Mesothelial cell of epicardium (in vitro differentiated cells): ENCODE measurements around the gene ZNF503. TPM values are rescaled to one million over a fixed set of nuclear protein-coding genes. Genes with fewer than 3 reads are reported as not detected.
A peak's percentile ranks its signal among the peaks of the same experiment; 100 is the strongest.

Experiments used
- DNase-seq, 2 experiments: peaks; one replicate each; pipeline ENCODE4 v3.0.0; 2021; ENCODE audit warnings: low spot score in 2 of 2; ENCODE audit not compliant: unreplicated experiment in 2 of 2
- H3K27ac Mint-ChIP-seq: 2 replicates; pipeline ENCODE4 v1.8.0; 2021; ENCODE audit warnings: mixed read lengths
- H3K27me3 Mint-ChIP-seq: 2 replicates; pipeline ENCODE4 v1.8.0; 2021; ENCODE audit warnings: low read depth, mixed read lengths
- H3K36me3 Mint-ChIP-seq: 2 replicates; pipeline ENCODE4 v1.8.0; 2021; ENCODE audit warnings: mixed read lengths
- H3K4me1 Mint-ChIP-seq: 2 replicates; pipeline ENCODE4 v1.8.0; 2021; ENCODE audit warnings: mixed read lengths
- H3K4me3 Mint-ChIP-seq: 2 replicates; pipeline ENCODE4 v1.8.0; 2021; ENCODE audit warnings: mild to moderate bottlenecking, moderate library complexity, mixed read lengths
- H3K9me3 Mint-ChIP-seq: 2 replicates; pipeline ENCODE4 v1.8.0; 2021; ENCODE audit warnings: mixed read lengths
- total RNA-seq: library from RNA; stranded (reverse); gene quantifications from 3 replicates; pipeline ENCODE4 v1.2.1, GENCODE V29; 2021
- TF ChIP-seq, protein P1 (sequence below): fragments of 200-600 bp; sonication (generic); IDR thresholded peaks from one replicate; pipeline ENCODE4 v1.5.0; 2021; ENCODE audit warnings: antibody characterized with exemption; ENCODE audit not compliant: unreplicated experiment

ZNF503 gene
- total RNA-seq, 1 donor from 2014 or later = 58.3 TPM

DNA sequence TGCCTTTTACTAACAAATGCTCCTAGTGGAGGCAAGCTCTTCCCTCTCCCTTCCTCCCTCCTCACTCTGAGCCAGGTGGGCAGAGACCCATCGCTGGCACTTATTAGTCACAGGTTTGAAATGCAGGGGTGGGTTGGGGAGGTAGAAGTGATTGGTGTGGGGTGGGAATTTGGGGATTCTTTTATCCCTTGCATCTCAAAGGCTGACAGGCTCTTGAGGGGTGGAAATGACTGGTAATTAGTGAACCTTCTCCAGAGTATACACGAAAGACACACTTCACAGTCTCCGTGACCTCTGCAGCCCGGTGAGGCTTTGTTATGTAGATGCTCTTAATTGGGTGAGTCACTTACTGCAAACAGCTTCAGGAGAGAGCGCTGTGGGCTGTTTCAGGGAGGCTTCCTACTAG is 16.0 kb upstream of the ZNF503 start:
- H3K4me1 Mint-ChIP-seq = peaks cover 1% of the 10 kb centered on the region
- no peak for DNase-seq
- H3K9me3 Mint-ChIP-seq = no peaks in the 10 kb centered on the region
- TF ChIP-seq, protein P1, sequence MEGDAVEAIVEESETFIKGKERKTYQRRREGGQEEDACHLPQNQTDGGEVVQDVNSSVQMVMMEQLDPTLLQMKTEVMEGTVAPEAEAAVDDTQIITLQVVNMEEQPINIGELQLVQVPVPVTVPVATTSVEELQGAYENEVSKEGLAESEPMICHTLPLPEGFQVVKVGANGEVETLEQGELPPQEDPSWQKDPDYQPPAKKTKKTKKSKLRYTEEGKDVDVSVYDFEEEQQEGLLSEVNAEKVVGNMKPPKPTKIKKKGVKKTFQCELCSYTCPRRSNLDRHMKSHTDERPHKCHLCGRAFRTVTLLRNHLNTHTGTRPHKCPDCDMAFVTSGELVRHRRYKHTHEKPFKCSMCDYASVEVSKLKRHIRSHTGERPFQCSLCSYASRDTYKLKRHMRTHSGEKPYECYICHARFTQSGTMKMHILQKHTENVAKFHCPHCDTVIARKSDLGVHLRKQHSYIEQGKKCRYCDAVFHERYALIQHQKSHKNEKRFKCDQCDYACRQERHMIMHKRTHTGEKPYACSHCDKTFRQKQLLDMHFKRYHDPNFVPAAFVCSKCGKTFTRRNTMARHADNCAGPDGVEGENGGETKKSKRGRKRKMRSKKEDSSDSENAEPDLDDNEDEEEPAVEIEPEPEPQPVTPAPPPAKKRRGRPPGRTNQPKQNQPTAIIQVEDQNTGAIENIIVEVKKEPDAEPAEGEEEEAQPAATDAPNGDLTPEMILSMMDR = no peak
- no peak overlapping the region for H3K4me3 Mint-ChIP-seq
- no peaks in the 10 kb centered on the region for H3K36me3 Mint-ChIP-seq
- H3K27ac Mint-ChIP-seq = no peak overlapping the region
- H3K27me3 Mint-ChIP-seq = peaks cover 84% of the 10 kb centered on the region

DNA sequence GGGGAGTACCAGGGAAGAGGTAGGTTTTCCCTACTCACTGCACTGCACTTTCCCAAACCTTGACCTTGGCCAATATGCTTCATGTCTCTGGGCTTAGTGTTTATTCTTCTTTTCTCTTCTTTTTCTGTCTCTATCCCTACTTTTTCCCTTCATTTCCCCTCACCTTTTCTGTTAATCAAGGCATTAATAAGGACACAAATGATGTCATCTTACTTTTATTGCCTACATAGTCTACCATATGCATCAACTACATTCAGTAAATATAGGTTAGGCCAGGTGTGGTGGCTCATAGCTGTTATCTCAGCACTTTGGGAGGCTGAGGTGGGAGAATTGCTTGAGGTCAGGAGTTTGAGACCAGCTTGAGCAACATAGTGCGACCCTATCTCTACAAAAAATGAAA is 13.0 kb upstream of the ZNF503 start:
- Mint-ChIP-seq H3K4me1 (peaks cover 11% of the 10 kb centered on the region), H3K4me3 (no peak overlapping the region), H3K36me3 (no peaks in the 10 kb centered on the region), H3K27ac (no peak overlapping the region), H3K9me3 (no peaks in the 10 kb centered on the region), H3K27me3 (peaks cover 92% of the 10 kb centered on the region)
- DNase-seq = no peak
- TF ChIP-seq, protein P1 = no peak

DNA sequence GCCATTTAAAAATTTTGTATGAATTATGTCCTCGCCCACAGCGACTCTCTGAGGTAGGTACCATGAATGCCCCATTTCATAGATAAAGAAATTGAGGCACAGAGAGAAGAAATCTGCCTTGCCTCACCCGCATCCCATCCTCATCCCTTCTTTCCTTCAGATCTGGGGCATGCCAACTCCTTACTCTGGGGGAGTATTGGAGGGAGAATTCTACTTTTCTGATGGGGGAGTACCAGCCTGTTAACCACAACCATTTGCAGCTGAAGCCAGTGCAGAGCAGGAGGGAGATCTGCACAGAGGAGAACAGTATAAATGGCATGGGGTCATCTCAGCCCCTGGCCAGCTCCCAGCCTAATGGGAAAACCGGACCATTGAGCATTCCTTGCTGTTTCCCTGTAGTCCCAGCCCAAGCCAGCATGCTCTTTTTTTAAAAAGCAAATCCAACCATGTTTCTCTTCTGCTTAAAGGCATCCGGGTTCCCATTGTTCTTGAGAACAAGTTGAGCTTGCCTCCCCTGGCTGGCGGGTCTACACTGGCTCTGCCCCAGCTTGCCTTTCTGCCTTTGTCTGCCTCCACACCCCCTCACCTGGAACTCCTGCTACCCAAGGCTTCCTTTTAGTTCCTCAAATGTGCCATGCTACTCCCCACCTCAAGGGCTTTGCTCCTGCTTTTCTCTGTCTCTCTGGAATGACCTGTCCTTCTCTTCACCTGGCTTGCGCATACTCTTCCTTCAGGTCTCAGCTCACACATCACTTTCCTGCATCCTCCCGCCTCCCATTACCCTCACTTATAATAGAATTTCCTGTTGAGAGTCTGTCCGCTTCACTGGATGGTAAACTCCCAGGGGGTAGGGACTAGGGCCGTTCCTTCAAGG is 8.8 kb upstream of the ZNF503 start:
- DNase-seq = no peak
- Mint-ChIP-seq H3K27ac (no peak overlapping the region), H3K4me1 (peaks cover 36% of the 10 kb centered on the region), H3K9me3 (no peaks in the 10 kb centered on the region), H3K36me3 (no peaks in the 10 kb centered on the region), H3K27me3 (peaks cover 50% of the 10 kb centered on the region), H3K4me3 (peak overlapping the region; percentile 73)
- TF ChIP-seq, protein P1 = no peak

DNA sequence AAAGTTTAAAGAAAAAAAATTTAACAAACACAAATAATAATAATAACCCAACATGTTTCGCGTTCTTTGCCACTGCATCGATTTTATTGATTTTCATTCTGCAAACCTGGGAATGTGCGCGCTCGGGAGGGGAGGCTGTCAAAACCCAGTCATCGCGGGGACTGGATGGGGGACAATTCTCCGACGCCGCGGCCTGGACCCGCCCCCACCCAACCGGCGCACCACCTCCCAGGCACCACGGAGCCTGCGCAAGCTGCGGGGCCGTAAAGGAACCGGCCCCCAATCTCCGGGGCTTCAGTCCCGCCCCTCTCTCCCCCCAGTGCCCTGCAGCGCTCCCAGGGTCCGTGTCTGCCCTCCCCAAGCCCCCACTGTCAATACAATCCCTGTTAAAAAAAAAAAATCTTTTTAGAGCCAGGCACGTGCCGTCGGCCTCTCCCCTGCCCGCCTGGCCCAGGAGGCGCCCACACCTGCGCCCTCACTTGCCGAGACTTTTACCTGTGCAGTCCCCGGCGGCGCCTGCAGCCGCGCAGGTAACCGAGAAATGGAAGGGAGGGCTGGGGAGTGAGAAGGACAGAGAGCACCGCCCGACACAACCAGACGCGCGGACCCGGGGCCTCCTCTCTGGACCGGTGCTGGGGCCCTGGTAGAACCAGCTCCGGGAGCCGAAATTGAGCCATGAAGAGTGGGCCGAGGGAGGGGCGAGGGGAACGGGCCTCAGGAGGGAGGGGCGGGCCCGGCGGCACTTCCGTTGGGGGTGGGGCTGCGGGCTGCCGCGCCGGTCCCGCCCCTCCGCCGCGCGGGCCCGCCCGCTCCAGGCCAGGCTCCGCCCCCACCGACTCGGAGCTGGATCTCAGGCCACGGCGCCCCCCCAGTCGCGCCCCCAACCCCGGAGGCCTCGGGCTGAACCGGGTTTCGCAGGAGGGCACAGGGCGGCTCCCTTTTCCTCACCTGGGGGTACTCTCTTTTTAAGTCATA is 7.6 kb upstream of the ZNF503 start:
- peak; percentile 45 to 69 for DNase-seq
- H3K4me1 Mint-ChIP-seq = peaks cover 36% of the 10 kb centered on the region
- TF ChIP-seq, protein P1 = no peak
- no peaks in the 10 kb centered on the region for H3K9me3 Mint-ChIP-seq
- no peaks in the 10 kb centered on the region for H3K36me3 Mint-ChIP-seq
- H3K27ac Mint-ChIP-seq = peak overlapping the region; percentile 83
- H3K27me3 Mint-ChIP-seq = peaks cover 40% of the 10 kb centered on the region
- H3K4me3 Mint-ChIP-seq = peak overlapping the region; percentile 78

DNA sequence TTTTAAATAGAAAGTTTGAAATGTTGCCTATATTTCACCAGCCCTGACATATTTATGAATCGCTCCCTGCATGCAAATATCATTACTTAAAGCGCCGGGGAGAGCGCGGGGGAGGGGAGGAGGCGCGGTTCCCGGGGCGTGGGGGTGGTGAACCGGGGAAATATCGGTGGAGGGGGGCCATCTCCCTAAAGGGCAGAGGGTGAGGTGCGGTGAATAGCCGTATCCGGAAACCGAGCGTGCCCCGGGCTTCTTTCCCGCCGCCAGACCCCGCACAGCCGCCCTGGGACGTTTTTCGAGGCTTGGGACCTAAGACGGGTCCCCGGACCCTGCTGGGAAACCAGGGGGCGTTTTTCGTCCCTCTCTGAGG is 6.9 kb upstream of the ZNF503 start:
- TF ChIP-seq, protein P1 = no peak
- Mint-ChIP-seq H3K4me1 (peaks cover 39% of the 10 kb centered on the region), H3K27me3 (peaks cover 33% of the 10 kb centered on the region), H3K4me3 (peak overlapping the region; percentile 78), H3K27ac (peak overlapping the region; percentile 79), H3K9me3 (no peaks in the 10 kb centered on the region), H3K36me3 (no peaks in the 10 kb centered on the region)
- DNase-seq = peak in 1 of 2 experiments; percentile 58
